Ectodermal cell (in vitro differentiated cells): ENCODE data around the gene KCNK10.

ENCODE experiments used
- H3K27ac ChIP-seq: 2 replicates; pipeline ENCODE4 v1.7.0; 2013; ENCODE audit warnings: mild to moderate bottlenecking, low read depth, low read length; ENCODE audit not compliant: insufficient read depth, poor library complexity, severe bottlenecking
- H3K27me3 ChIP-seq: 2 replicates; pipeline ENCODE4 v1.7.0; 2013; ENCODE audit warnings: mild to moderate bottlenecking, low read length; ENCODE audit not compliant: insufficient read depth, control insufficient read depth, poor library complexity, severe bottlenecking
- H3K36me3 ChIP-seq: one replicate; pipeline ENCODE4 v1.7.0; 2013; ENCODE audit warnings: low read length; ENCODE audit not compliant: control insufficient read depth, insufficient read depth
- H3K4me1 ChIP-seq: one replicate; pipeline ENCODE4 v1.7.0; 2013; ENCODE audit warnings: low read length; ENCODE audit not compliant: control insufficient read depth, insufficient read depth
- H3K4me3 ChIP-seq: 2 replicates; pipeline ENCODE4 v1.7.0; 2013; ENCODE audit warnings: low read depth, low read length, control low read depth; ENCODE audit not compliant: insufficient read depth
- H3K9me3 ChIP-seq: 2 replicates; pipeline ENCODE4 v1.7.0; 2013; ENCODE audit warnings: mild to moderate bottlenecking, low read length, moderate library complexity; ENCODE audit not compliant: control insufficient read depth
- WGBS, 2 experiments: methylation state at CpG; one replicate each; pipeline ENCODE4 v1.1.7; 2013; ENCODE audit warnings: missing lambda C conversion rate in 2 of 2; 5-methylcytosine and 5-hydroxymethylcytosine counted together

Gene KCNK10

DNA sequence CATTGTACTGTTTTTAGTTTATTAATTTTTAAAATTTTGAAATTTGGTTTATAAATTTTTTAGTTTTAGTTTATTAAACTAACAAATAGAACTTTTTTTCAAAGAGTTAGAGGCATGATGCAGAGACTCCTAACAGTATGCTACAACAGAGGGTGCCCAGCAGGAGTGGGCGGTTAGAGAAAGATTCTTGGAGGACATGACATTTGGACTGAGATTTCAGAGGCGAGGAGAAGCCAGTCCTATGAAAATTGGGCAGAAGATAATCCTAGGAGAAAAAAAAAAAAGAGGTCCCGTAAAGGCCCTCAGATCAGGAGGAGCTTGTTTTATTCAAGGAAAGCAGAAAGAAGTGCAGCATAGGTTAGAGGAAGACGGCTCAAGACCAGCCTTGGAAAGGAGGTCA is 21.7 kb downstream of the KCNK10 start:
- no peaks in the 10 kb centered on the region for H3K9me3 ChIP-seq
- 93 to 95% methylated on average over 4 of the region's 4 CpGs for WGBS, 2 experiments

DNA sequence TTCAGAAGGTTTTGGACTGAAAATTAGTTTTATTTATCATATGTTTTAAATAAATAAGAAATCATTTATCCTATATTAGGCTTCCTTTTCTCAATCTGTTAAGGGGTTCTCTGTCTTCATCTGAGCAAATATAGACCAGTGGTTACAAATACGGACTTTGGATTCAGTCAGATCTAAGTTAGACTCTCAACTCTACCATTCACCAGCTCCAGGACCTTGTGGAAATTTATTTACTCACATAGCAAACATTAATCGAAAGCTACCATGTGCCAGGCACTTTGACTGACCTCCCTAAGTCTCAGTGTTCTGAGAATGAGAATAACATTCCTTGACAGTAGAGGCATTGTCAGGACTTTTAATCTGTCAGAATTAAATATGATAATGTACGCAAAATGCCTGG is 22.3 kb downstream of the KCNK10 start:
- WGBS, 2 experiments, result 91 to 100% methylated on average over 3 of the region's 3 CpGs
- Histone ChIP-seq H3K27ac (no peak overlapping the region), H3K36me3 (no peaks in the 10 kb centered on the region), H3K27me3 (no peaks in the 10 kb centered on the region), H3K4me3 (no peak overlapping the region), H3K9me3 (no peaks in the 10 kb centered on the region), H3K4me1 (peaks cover 3% of the 10 kb centered on the region)

More for the DNA sequence above, 21.7 kb downstream of the KCNK10 start:
- Histone ChIP-seq H3K4me1 (peaks cover 3% of the 10 kb centered on the region), H3K27me3 (no peaks in the 10 kb centered on the region), H3K36me3 (no peaks in the 10 kb centered on the region), H3K27ac (no peak overlapping the region), H3K4me3 (no peak overlapping the region)

DNA sequence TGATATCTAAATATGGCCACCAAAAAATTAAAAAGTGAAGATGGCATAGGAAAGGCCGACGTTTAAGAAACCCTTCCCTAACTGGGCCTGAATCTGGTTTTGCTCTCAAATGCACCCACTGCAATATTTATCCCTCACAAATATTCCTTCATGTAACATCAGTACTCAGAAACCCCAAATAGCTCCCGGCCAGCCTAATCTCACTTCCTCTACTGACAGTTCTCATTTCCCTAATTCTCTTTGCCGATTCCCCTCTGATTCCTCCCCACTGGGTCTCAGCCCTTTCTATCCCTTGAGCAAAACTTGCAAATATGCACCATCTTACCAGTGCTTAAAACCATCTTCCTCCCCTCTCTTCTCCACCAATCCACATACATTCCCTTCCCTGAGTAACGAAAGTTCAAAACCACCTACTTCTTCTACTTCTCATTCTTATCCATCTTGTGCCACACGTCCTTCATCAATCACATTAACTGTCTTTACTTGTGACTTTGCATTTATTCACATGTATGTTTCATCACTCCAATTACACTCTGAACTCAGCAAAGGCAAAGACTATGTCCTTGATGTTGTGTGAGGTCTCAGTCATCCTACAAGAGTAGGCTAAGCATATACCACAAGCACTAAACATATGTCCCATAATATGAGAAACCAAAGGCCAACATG is 23.1 kb downstream of the KCNK10 start:
- Histone ChIP-seq H3K27ac (no peak overlapping the region), H3K27me3 (no peaks in the 10 kb centered on the region), H3K9me3 (no peaks in the 10 kb centered on the region), H3K4me3 (no peak overlapping the region), H3K36me3 (no peaks in the 10 kb centered on the region), H3K4me1 (peaks cover 3% of the 10 kb centered on the region)
- WGBS, 2 experiments, result 86 to 89% methylated on average over 6 of the region's 6 CpGs

DNA sequence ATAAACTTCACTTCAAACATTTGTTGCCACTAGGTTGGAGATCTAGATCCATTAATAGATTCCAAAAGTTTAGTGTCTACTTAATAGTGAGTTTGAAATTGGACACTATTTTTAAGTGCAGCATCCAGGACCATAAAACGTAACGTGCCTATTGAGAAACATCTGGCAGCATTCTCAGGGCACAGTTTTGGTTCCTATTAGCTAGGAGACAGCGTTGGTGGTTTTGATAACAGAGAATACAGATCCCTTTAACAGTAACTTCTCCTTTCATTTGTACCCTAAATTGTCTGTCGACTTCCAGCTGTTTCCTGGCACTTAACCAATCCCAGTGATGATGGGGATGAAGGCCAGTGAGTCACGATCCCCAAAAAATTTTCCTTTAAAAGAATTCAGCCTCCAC is 25.8 kb downstream of the KCNK10 start:
- no peaks in the 10 kb centered on the region for H3K4me1 ChIP-seq
- no peaks in the 10 kb centered on the region for H3K27me3 ChIP-seq
- H3K27ac ChIP-seq, result no peak overlapping the region
- no peaks in the 10 kb centered on the region for H3K36me3 ChIP-seq
- 87 to 88% methylated on average over 5 of the region's 5 CpGs for WGBS, 2 experiments
- H3K4me3 ChIP-seq, result no peak overlapping the region
- no peaks in the 10 kb centered on the region for H3K9me3 ChIP-seq

DNA sequence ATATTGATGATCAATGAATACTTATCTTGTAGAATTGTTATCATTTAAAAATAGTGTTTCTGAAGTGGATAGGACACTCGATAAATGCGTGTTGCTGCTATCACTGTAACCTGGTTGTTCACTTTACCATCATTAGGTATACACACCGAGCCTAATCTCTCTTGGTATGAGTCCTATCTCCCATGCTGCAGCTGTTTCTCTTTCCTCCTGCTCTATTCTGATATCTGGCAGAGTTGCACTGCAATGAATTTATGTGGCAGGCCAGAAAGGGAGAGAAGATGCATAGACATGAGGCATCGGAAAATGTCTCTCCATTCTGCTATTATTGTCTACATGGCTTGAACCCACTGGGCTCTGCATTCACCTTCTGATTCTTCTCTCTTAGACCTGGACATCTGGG is 26.7 kb downstream of the KCNK10 start:
- no peak overlapping the region for H3K27ac ChIP-seq
- H3K9me3 ChIP-seq, result no peaks in the 10 kb centered on the region
- no peaks in the 10 kb centered on the region for H3K4me1 ChIP-seq
- no peak overlapping the region for H3K4me3 ChIP-seq
- H3K36me3 ChIP-seq, result no peaks in the 10 kb centered on the region
- no peaks in the 10 kb centered on the region for H3K27me3 ChIP-seq
- 92% methylated on average over 3 of the region's 4 CpGs for WGBS, 2 experiments

DNA sequence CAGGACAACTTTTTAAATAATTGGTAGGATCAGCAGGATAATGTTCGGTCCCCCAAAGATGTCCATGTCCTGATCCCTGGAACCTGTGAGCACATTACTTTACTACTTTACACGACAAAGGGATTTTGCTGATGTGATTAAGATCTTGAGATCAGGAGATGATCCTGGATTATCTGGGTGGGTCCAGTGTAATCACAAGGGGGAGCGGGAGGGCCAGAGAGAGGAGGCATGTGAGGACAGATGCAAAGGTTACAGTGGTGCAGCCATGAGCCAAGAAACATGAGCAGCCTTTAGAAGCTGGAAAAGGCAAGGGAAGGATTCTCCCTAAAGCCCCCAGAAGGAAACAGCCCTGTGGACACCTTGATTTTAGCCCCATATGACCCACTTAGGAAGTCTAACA is 33.1 kb downstream of the KCNK10 start:
- 90 to 100% methylated on average over 3 of the region's 3 CpGs for WGBS, 2 experiments
- Histone ChIP-seq H3K27me3 (no peaks in the 10 kb centered on the region), H3K4me3 (no peak overlapping the region), H3K9me3 (no peaks in the 10 kb centered on the region), H3K27ac (no peak overlapping the region), H3K4me1 (no peaks in the 10 kb centered on the region), H3K36me3 (no peaks in the 10 kb centered on the region)

DNA sequence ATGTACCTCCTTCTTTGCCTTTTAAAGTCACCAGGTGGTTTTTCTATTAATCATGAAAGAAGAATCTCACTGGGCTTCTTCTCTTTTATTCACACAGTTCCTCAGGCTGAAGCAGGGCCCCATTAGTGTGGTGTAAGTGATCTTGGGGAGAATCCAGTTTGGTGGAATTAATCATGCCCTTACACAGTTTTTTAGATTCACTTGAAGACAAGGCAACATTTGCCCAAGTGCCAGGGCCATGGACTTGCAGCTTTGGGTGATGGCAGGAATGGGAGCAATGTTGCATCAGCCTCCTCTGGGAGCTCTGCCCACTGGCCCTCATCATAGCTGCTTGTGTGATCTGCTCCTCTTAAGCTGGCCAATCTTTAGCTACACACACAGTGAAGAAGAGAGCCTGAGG is 33.8 kb downstream of the KCNK10 start:
- H3K27me3 ChIP-seq, result no peaks in the 10 kb centered on the region
- H3K36me3 ChIP-seq, result no peaks in the 10 kb centered on the region
- H3K27ac ChIP-seq, result no peak overlapping the region
- H3K4me3 ChIP-seq, result no peak overlapping the region
- no peaks in the 10 kb centered on the region for H3K9me3 ChIP-seq
- no peaks in the 10 kb centered on the region for H3K4me1 ChIP-seq

DNA sequence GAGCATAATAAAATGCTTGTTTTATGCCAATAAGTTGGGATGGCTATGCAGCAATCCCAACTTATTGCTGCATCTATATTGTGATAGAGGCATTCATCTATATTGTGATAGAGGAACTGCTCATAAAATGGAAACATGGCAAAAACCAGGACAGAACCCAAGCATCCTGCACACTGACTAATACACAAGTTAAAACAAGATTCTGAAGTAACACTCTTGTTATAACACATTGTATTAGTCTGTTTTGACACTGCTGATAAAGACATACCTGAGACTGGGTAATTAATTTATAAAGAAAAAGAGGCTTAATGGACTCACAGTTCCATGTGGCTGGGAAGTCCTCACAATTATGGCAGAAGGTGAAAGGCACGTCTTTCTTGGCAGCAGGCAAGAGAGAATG is 36.8 kb downstream of the KCNK10 start:
- Histone ChIP-seq H3K4me3 (no peak overlapping the region), H3K4me1 (no peaks in the 10 kb centered on the region), H3K27ac (no peak overlapping the region), H3K9me3 (no peaks in the 10 kb centered on the region), H3K27me3 (no peaks in the 10 kb centered on the region), H3K36me3 (no peaks in the 10 kb centered on the region)
- 90 to 100% methylated on average over 1 of the region's 1 CpG for WGBS, 2 experiments

DNA sequence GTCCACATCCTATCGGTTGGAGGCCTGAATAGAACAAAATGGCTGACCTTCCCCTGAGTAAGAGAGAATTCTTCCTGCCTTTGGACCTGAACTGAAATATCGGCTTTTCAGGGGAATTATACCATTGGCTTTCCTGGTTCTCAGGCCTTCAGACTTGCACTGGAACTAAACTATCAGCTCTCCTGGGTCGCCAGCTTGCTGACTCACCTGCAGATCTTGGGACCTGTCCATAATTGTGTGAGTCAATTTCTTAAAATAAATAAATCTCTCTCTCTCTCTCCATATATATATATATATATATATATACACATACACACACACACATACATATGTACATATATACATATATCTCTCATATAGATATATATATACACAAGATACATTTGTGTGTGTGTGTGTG is 41.6 kb downstream of the KCNK10 start:
- Histone ChIP-seq H3K27ac (no peak overlapping the region), H3K27me3 (no peaks in the 10 kb centered on the region), H3K36me3 (no peaks in the 10 kb centered on the region), H3K4me1 (no peaks in the 10 kb centered on the region), H3K9me3 (no peaks in the 10 kb centered on the region), H3K4me3 (no peak overlapping the region)
- WGBS, 2 experiments, result 93 to 99% methylated on average over 2 to 3 of the region's 3 CpGs

DNA sequence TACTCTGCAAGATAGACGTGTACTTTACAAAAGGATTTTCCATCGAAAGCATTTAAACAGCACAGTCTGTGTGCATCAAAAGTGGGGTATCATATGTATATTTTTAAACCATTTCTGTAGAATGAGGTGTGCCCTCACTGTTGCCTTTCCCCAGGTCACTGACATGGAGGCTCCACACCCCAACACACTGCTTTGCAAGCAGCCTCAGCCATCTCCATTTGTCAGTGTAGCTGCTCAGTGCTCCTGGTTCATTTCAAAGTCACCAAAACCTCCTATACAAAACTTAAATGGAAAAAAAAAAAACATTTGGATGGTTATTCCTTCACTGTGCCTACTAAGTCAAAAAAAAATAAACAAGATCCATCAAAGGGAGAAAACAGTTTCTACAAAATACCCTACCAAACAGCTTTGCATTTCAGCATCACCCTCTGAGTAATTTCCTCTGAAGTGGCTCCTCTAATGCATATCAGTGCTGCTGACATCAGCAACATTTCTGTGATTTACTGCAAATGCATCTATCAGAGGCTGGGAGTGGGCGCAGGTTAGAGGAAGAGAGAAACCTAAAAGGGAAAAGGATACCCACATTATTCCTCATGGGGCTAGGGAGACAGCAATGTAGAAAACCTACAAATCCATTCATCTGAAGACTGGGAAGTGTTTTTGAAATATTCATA is 46.0 kb downstream of the KCNK10 start:
- WGBS, 2 experiments, result 98 to 100% methylated on average over 2 to 3 of the region's 3 CpGs
- Histone ChIP-seq H3K9me3 (no peaks in the 10 kb centered on the region), H3K27ac (no peak overlapping the region), H3K36me3 (no peaks in the 10 kb centered on the region), H3K27me3 (no peaks in the 10 kb centered on the region), H3K4me1 (peaks cover 15% of the 10 kb centered on the region), H3K4me3 (no peak overlapping the region)
